NCI-H2081 treated with DMSO at 0.1 percent for 48 hours (cell line): ENCODE results near the gene GHR.
"Not testable (repeated sequence)": the region's sequence is repeated elsewhere in the genome, so short reads cannot be mapped to it uniquely, and the experiment has no call there.

Experiments
- DNase-seq: peaks from one replicate; lab custom pipeline; 2025; lab: John Stamatoyannopoulos, UW

The GHR gene

GRCh38 chr5:42569953-42570548 is 146.8 kb downstream of the GHR start:
- DNase-seq = no peak

- DNase-seq = no peak
Observed at GRCh38 chr5:42570966-42571960, 148.0 kb downstream of the GHR start.

GRCh38 chr5:42572313-42572712 is 149.1 kb downstream of the GHR start:
- DNase-seq = no peak

- DNase-seq = no peak
Observed at GRCh38 chr5:42573386-42573785, 150.1 kb downstream of the GHR start.

- not testable (repeated sequence) for DNase-seq
Observed at GRCh38 chr5:42575914-42576313, 152.7 kb downstream of the GHR start.

DNA sequence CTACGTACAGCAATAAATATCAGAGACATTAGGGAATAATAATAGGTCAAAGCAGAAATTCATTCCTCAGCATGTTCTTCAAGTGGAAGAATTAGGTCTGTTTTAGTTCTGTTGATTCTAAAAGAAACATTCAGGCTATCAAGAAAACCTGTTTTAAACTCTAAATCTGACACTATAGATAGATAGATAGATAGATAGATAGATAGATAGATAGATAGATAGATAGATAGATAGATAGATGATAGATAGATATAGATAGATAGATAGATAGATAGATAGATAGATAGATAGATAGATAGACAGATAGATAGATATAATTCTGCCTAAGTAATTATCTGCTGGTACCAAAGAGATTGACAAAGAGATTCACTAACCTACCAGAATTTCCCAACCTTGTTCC is 155.7 kb downstream of the GHR start:
- not testable (repeated sequence) for DNase-seq

DNA sequence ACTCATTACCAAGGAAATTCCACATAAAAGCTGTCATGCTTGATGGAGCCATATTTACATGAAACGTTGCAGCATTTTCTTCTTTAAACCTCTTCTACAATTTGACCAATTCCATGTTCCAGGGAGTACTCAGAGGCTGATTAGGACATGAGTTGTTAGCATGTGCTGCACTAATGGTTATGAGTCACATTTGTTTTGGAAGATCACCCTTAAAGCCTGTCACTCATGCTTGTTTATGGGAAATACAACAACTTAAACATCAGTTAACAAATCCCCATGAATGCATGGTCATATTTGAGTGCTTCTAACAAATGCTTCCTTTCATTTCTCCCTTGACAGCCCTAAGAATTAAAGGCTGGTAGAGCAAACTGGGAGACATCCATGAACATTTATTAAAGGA is 156.1 kb downstream of the GHR start:
- DNase-seq = no peak

DNA sequence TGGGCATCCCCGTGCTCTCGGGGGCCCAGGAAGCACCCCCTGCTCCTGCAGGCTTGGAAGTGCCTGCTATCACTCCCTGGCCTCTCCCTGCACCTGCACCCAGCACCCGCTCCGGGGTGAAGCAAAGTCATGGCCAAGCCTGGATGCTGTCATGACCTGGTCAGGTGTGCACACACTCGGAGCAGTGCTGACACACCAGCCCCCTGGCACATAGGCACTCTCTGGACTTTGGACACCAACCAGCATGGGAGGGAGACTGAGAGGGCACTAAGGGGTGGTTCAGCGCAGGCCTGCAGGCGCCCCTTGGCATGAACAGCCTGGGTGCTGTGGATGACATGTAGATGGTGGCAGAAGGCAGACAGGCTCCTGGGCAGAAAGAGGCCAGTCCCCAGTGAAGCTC is 158.6 kb downstream of the GHR start:
- DNase-seq = no peak

GRCh38 chr5:42582723-42583122 is 159.5 kb downstream of the GHR start:
- DNase-seq = no peak

- DNase-seq = no peak
Observed at GRCh38 chr5:42583322-42583721, 160.1 kb downstream of the GHR start.

DNA sequence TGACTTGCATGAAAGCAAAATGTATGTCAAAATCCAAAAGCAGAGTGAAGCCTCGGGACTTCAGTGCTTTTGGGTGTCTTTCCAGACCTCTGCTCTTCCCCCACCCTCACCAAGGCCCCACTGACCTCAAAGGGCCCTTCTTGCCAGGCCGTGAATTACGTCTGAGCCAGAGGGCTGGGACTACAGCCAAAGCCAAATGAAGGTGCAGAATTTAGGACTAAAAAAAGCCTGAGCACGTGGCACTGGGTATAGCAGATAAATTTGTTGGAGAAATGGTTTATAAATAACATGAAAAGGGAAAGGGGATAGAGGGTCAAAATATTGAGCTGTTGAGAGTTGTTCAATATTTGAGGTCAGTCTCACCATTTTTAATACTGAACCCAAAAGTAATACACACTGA is 163.4 kb downstream of the GHR start:
- no peak for DNase-seq

DNA sequence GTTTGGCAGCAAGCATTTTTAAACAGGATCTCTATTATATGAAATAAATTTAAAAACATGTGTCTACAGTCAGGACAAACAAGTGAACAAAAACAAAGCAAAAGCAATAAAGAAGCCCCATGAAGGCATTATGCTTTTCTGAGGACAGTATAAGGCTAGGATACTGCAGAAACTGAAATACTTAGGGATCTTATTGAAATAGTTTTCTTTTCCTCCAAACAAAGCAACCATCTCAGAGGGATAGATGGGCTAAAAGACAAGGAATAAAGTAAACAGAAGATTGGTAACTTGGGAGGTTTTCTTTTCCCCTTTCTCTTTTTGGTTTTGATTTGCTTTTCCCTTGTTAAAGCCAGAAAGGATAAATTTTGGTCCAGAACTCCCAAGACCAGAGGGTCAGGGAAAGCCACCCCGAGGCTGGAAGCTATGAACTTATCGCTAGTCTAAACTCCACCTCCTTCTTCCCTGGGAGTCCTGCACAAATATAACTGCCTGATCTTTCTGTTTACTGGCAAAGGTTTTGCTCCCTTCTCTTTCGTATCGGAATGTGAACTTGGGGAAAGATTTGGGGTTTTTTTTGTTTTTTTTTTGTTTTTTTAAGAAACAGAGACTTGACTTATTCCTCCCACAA is 164.0 kb downstream of the GHR start:
- DNase-seq = no peak

- no peak for DNase-seq
Observed at GRCh38 chr5:42590566-42590965, 167.3 kb downstream of the GHR start.

GRCh38 chr5:42591015-42591414 is 167.8 kb downstream of the GHR start:
- no peak for DNase-seq

DNA sequence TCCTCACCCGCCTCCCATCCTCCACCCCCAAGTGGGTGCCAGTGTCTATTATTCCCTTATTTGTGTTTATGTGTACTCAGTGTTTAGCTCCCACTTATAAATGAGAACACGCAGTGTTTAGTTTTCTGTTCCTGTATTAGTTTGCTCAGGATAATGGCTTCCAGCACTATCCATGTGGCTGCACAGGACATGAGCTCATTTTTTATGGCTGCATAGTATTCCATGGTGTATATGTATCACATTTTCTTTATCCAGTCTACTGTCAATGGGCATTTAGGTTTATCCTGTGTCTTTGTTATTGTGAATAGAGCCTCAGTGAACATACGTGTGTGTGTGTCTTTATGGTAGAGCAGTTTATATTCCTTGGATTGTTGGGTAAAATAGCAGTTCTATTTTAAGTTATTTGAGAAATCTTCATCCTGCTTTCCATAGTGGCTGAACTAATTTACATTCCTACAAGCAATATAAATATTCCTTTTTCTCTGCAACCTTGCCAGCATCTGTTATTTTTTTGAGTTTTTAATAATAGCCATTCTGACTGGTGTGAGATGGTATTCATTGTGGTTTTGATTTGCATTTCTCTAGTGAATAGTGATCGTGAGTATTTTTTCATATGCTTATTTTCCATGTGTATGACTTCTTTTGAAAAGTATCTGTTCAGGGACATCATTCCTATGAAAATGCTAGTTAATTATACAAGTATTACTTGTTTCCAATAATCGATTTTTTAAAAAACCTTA is 169.3 kb downstream of the GHR start:
- no peak for DNase-seq

GRCh38 chr5:42593591-42593990 is 170.4 kb downstream of the GHR start:
- no peak for DNase-seq

DNA sequence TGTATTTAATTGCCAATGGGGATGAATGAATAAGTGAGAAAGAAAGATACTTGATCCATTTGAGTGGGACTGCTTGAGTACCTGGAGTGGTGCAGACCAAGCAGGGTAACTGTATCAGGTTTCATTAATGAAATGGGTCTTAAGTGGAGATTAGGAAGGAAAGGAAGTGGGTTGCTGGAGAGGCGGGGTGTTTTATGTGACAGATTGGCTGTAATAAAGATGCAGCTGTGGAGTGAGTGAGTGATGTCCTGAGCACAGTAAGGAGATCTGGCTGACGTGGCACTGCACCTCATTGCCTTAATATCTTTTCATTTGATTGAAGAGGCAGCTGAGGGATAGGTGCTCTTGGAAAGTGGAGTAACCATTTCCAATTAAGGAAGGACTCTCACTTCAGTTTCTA is 172.4 kb downstream of the GHR start:
- no peak for DNase-seq

DNA sequence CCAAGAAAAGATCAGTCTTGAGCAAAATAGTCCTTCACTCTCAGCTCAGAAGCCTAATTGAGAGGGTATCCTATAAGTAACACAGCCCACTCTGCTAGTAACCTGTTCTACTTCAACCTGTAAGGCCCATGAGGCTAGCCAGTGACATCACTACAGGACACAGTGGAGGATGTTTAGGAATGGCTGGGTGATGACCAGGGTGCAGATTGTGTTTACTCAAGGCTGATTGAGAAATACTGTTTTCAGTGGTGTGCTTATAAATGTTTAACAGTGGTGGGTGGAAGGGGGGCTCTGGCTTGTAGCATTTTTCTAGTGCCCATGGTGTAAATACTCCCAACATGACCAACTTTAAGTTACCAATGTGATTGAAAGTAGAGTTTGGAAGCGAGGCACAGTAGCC is 173.6 kb downstream of the GHR start:
- DNase-seq = no peak

DNA sequence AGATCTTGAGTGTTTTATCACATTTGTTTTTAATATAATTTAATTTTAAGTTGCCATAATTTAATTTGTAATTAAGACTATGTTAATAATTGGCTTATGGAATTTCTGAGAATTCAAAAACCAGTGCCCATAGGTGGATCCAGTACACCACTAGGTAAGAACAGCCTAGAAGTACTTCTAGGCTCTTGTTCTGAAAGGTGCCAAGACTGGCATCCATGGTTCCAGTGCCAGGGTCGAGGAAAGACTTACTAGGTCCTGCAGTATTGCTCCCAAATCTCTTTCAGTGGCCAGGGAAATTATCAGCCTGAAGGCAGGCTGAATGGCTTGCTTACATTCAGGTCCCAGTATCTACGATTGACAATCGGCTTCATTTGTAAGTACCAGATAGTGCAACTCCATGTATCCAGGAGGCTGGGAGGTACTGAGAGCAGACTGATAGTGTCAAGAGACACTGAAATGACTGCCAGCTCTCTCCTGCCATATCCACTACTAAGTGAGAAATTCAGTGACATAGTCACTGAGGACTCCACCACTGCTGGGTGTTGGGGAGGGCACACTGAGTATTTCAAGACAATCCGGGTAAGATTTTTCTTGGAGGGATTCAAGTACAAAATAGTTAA is 174.2 kb downstream of the GHR start:
- DNase-seq = no peak

GRCh38 chr5:42598311-42598710 is 175.1 kb downstream of the GHR start:
- no peak for DNase-seq

GRCh38 chr5:42599106-42599505 is 175.9 kb downstream of the GHR start:
- DNase-seq = no peak

DNA sequence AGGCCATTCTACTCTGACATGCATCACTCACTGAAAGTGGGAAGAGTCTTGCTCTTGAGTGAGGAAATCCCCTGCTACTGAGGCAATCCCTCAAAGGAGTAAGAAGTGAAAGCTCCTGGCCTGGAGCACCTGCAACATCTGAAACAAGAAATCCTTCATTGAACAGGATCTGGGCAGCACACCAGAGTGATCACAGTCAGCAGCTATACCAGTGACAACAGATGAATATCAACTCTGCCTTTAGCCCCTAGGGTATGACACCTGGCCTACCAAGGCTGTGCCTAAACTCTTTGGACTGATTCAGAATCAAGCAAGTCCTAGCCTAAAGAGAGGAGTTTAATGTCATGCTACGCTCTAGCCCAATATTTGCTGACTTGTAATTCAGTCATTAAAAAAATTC is 177.2 kb downstream of the GHR start:
- DNase-seq = no peak
